SU-DHL-6 (cell line): ENCODE results near the gene SETBP1.

ENCODE experiments used
- H2AFZ ChIP-seq: fragments of 200-600 bp; sonication (generic); 2 replicates; pipeline ENCODE4 v1.6.1; 2014; ENCODE audit warnings: low read depth, mild to moderate bottlenecking, moderate library complexity, mixed read lengths, antibody characterized with exemption, low read length; ENCODE audit not compliant: severe bottlenecking
- H3F3A ChIP-seq: fragments of 200-600 bp; shearing (Covaris generic); 2 replicates; pipeline ENCODE4 v1.6.0; 2016; ENCODE audit warnings: antibody characterized with exemption, mild to moderate bottlenecking; ENCODE audit not compliant: insufficient read depth
- H3K27ac ChIP-seq: fragments of 200-600 bp; sonication (generic); 2 replicates; pipeline ENCODE4 v1.5.1; 2016; ENCODE audit warnings: low read depth, mild to moderate bottlenecking, low read length, moderate library complexity, mixed read lengths
- H3K27me3 ChIP-seq: fragments of 200-600 bp; sonication (generic), shearing (Covaris generic); 2 replicates; pipeline ENCODE4 v1.6.0; 2014; ENCODE audit warnings: mild to moderate bottlenecking, low read length
- H3K36me3 ChIP-seq: fragments of 200-600 bp; sonication (generic); 2 replicates; pipeline ENCODE4 v1.6.1; 2014; ENCODE audit warnings: mild to moderate bottlenecking, low read length, mixed read lengths
- H3K4me2 ChIP-seq: fragments of 300-600, 200-600 bp; shearing (Covaris generic), sonication (generic); 2 replicates; pipeline ENCODE4 v1.6.0; 2014; ENCODE audit warnings: low read length, low read depth, mild to moderate bottlenecking; ENCODE audit not compliant: poor library complexity, severe bottlenecking
- H3K4me3 ChIP-seq: fragments of 200-600 bp; sonication (generic); 2 replicates; pipeline ENCODE4 v1.5.1; 2014; ENCODE audit warnings: antibody characterized with exemption, low read length, mild to moderate bottlenecking, mixed read lengths; ENCODE audit not compliant: insufficient read depth, poor library complexity, severe bottlenecking
- H3K79me2 ChIP-seq: fragments of 200-600 bp; sonication (generic); 2 replicates; pipeline ENCODE4 v1.6.1; 2014; ENCODE audit warnings: mild to moderate bottlenecking, low read length, moderate library complexity; ENCODE audit not compliant: insufficient read depth
- H3K9ac ChIP-seq: fragments of 200-600 bp; sonication (generic); 2 replicates; pipeline ENCODE4 v1.7.0; 2014; ENCODE audit warnings: mild to moderate bottlenecking, low read length
- H3K9me2 ChIP-seq: fragments of 200-600 bp; sonication (generic); replicated peaks from 2 replicates; pipeline ENCODE4 v1.6.1; 2014; ENCODE audit warnings: low read length; ENCODE audit not compliant: insufficient read depth
- H3K9me3 ChIP-seq: fragments of 200-600 bp; sonication (generic); 2 replicates; pipeline ENCODE4 v1.6.1; 2014; ENCODE audit warnings: low read length, mixed read lengths; ENCODE audit not compliant: insufficient read depth
- H4K20me1 ChIP-seq: fragments of 200-600 bp; sonication (generic); 2 replicates; pipeline ENCODE4 v1.6.1; 2014; ENCODE audit warnings: low read depth, mild to moderate bottlenecking, antibody characterized with exemption, low read length, moderate library complexity, mixed read lengths
- CTCF ChIP-seq: fragments of 200-600 bp; sonication (generic); IDR thresholded peaks from one replicate; pipeline ENCODE4 v1.5.1; 2017; ENCODE audit warnings: antibody characterized with exemption, mild to moderate bottlenecking, low read length, moderate library complexity; ENCODE audit not compliant: insufficient read depth, poor library complexity, severe bottlenecking
- EZH2phosphoT487 ChIP-seq: fragments of 200-600 bp; sonication (generic), shearing (Covaris generic); conservative IDR thresholded peaks from 2 replicates; pipeline ENCODE4 v1.6.1; 2018; ENCODE audit warnings: mild to moderate bottlenecking, antibody characterized with exemption, low read length, moderate library complexity, mixed read lengths

The SETBP1 gene

GRCh38 chr18:44812426-44812825 lies 131.7 kb downstream of the SETBP1 start:
- Histone ChIP-seq H3K79me2 (no peaks in the 10 kb centered on the region), H4K20me1 (no peaks in the 10 kb centered on the region), H3K27me3 (no peaks in the 10 kb centered on the region), H3K9ac (no peak overlapping the region), H3K9me3 (no peaks in the 10 kb centered on the region), H3K27ac (no peak overlapping the region), H3K36me3 (no peaks in the 10 kb centered on the region), H3K9me2 (no peaks in the 10 kb centered on the region), H3K4me2 (no peak overlapping the region), H3K4me3 (no peak overlapping the region), H3F3A (no peaks in the 10 kb centered on the region), H2AFZ (no peak overlapping the region)
- TF ChIP-seq EZH2phosphoT487 (no peak), CTCF (no peak)

GRCh38 chr18:44813586-44813985 lies 132.9 kb downstream of the SETBP1 start:
- no peaks in the 10 kb centered on the region for H3K36me3 ChIP-seq
- no peak overlapping the region for H3K27ac ChIP-seq
- H3F3A ChIP-seq: no peaks in the 10 kb centered on the region
- no peak overlapping the region for H2AFZ ChIP-seq
- no peak for TF ChIP-seq CTCF
- TF ChIP-seq EZH2phosphoT487: no peak
- no peak overlapping the region for H3K4me2 ChIP-seq
- H3K4me3 ChIP-seq: no peak overlapping the region
- no peak overlapping the region for H3K9ac ChIP-seq
- H3K9me3 ChIP-seq: no peaks in the 10 kb centered on the region
- no peaks in the 10 kb centered on the region for H3K27me3 ChIP-seq
- no peaks in the 10 kb centered on the region for H4K20me1 ChIP-seq
- H3K79me2 ChIP-seq: no peaks in the 10 kb centered on the region
- no peaks in the 10 kb centered on the region for H3K9me2 ChIP-seq

- Histone ChIP-seq H3K27me3 (no peaks in the 10 kb centered on the region), H3K27ac (no peak overlapping the region), H4K20me1 (no peaks in the 10 kb centered on the region), H3K9ac (no peak overlapping the region), H3K36me3 (no peaks in the 10 kb centered on the region), H3K9me3 (no peaks in the 10 kb centered on the region), H3F3A (no peaks in the 10 kb centered on the region), H3K9me2 (no peaks in the 10 kb centered on the region), H2AFZ (no peak overlapping the region), H3K79me2 (no peaks in the 10 kb centered on the region), H3K4me3 (no peak overlapping the region), H3K4me2 (no peak overlapping the region)
- TF ChIP-seq EZH2phosphoT487 (no peak), CTCF (no peak)
Measured at GRCh38 chr18:44815108-44815507, 134.4 kb downstream of the SETBP1 start.
